Measurements from ENCODE around the gene DYNLT1.

DNA sequence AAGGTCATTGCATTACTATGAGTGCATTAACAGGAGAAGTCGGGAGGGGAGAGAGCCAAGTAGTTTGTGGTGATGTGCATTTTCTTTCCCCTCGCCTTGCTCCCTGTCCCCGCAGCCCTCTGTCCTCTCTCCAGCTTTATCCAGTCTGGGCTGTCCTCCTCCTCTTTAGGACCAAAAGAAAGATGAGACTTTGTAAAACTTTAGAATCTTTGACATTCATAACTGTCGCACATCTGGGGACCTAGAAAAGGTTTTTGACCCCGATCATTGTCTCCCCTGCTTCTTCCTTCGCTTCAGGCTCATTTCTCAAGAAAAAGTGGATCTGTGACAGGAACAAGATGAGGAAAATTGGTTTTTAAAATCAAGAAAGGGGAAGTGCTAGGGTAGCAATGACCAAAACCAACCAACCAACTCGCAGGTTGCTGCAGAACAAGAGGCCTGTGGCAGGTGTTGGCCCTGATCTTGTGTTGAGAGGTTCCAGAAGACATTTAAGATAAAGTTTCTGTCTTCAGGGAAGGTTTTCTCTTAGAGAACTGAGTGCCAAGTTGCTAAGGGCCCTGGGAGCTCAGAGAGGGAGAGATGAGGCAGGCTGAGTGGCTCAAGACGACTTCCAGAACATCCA, 22.9 kb upstream of the DYNLT1 start:
- TF ChIP-seq, protein P1, sequence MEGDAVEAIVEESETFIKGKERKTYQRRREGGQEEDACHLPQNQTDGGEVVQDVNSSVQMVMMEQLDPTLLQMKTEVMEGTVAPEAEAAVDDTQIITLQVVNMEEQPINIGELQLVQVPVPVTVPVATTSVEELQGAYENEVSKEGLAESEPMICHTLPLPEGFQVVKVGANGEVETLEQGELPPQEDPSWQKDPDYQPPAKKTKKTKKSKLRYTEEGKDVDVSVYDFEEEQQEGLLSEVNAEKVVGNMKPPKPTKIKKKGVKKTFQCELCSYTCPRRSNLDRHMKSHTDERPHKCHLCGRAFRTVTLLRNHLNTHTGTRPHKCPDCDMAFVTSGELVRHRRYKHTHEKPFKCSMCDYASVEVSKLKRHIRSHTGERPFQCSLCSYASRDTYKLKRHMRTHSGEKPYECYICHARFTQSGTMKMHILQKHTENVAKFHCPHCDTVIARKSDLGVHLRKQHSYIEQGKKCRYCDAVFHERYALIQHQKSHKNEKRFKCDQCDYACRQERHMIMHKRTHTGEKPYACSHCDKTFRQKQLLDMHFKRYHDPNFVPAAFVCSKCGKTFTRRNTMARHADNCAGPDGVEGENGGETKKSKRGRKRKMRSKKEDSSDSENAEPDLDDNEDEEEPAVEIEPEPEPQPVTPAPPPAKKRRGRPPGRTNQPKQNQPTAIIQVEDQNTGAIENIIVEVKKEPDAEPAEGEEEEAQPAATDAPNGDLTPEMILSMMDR (IDR thresholded peaks at IDR 0.05; ENCODE audit: poor library complexity, severe bottlenecking): no peak
- TF ChIP-seq EZH2 (IDR thresholded peaks at IDR 0.05; ENCODE audit: borderline replicate concordance, insufficient read depth, low read length, poor library complexity, severe bottlenecking) (no peak), POLR2AphosphoS5 (IDR thresholded peaks at IDR 0.05) (no peak), MXI1 (conservative IDR thresholded peaks at IDR 0.05; ENCODE audit: poor library complexity, severe bottlenecking) (no peak), SMC3 (conservative IDR thresholded peaks at IDR 0.05; ENCODE audit: poor library complexity) (no peak)

All from neural cell (in vitro differentiated cells).